Muscle layer of colon (tissue), 2 donors: ENCODE data around the gene PARD3B.

Source experiments
- H3K27ac ChIP-seq: one replicate; pipeline ENCODE4 v1.7.0; 2013; ENCODE audit warnings: low read depth, mild to moderate bottlenecking, low read length, moderate library complexity
- H3K27me3 ChIP-seq, 2 donors: one replicate each; pipeline ENCODE4 v1.7.0; 2013; ENCODE audit warnings: low read length in 2 of 2, mild to moderate bottlenecking in 2 of 2; ENCODE audit not compliant: insufficient read depth in 2 of 2, control insufficient read depth in 1 of 2
- H3K36me3 ChIP-seq: one replicate; pipeline ENCODE4 v1.7.0; 2013; ENCODE audit warnings: mild to moderate bottlenecking, low read length; ENCODE audit not compliant: insufficient read depth
- H3K4me1 ChIP-seq: one replicate; pipeline ENCODE4 v1.7.0; 2013; ENCODE audit warnings: mild to moderate bottlenecking, low read length; ENCODE audit not compliant: insufficient read depth
- H3K4me3 ChIP-seq, 2 donors: one replicate each; pipeline ENCODE4 v1.7.0; 2013; ENCODE audit warnings: low read length in 2 of 2, low read depth in 1 of 2, mild to moderate bottlenecking in 1 of 2, moderate library complexity in 1 of 2
- H3K9ac ChIP-seq: one replicate; pipeline ENCODE4 v1.7.0; 2013; ENCODE audit warnings: low read length
- H3K9me3 ChIP-seq: one replicate; pipeline ENCODE4 v1.7.0; 2013; ENCODE audit warnings: mild to moderate bottlenecking, low read length
- donor health status: abdominal sarcoma.
- donor health status: Adenocarcinoma of cecum.

The PARD3B gene

DNA sequence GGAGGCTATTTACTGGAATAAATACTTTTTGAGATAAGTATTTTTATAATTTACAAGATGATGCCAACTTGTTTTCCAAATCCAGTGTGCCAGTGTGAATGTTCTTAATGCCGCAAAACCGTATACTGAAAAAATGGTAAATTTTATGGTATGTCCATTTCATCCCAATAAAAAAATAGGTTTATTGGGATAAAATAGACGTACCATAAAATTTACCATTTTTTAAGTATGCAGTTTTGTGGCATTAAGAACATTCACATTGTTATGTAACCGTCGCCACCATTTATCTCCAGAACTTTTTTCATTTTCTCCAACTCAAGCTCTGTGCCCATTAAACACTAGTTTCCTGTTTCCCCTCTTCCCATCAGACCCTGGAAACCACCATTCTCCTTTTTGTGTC, 167.9 kb downstream of the PARD3B start:
- Histone ChIP-seq H3K27me3 (no peaks in the 10 kb centered on the region), H3K9me3 (no peaks in the 10 kb centered on the region), H3K36me3 (no peaks in the 10 kb centered on the region), H3K27ac (no peak overlapping the region), H3K9ac (no peak overlapping the region), H3K4me1 (peaks cover 11% of the 10 kb centered on the region), H3K4me3 (no peak overlapping the region)

DNA sequence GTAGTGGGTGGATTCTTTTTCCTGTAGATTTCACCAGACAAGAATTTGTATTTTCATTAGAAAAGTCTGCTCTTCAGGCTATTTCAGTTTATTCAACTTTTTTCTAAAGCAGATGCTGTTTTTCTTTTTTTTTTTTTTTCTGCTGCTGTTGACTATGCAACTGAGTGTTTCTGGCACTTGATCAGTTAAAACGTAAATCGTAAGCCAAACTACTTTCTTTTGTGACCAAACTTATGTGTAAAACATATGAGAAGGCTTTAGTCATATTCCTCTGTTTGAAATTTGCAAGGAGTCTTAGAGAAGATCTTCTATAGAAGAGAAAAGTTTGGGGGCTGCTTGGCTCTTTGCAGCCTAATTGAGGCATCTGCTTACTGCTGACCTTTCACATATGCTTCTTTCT, 170.1 kb downstream of the PARD3B start:
- Histone ChIP-seq H3K9ac (no peak overlapping the region), H3K4me1 (peaks cover 11% of the 10 kb centered on the region), H3K4me3 (no peak overlapping the region), H3K36me3 (no peaks in the 10 kb centered on the region), H3K9me3 (no peaks in the 10 kb centered on the region), H3K27ac (no peak overlapping the region), H3K27me3 (no peaks in the 10 kb centered on the region)

DNA sequence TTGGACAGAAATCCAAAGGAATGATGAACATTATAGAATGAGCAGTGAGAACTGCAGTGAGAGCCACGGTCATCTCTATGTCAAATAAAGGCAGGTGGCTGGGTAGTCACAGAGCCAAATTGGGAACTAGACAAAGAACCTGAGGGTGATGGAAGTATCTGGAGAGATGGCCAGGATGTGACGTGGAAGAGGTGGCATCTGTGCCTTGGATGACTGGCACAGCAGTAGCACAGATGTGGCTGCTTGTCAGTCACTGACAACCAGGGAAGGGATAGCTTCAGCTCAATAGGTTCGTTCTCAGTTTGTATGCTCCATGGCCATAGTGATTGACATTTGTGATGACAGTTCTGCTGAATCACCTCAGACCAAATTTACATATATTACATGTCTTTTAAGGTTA, 172.3 kb downstream of the PARD3B start:
- Histone ChIP-seq H3K4me1 (peaks cover 11% of the 10 kb centered on the region), H3K36me3 (no peaks in the 10 kb centered on the region), H3K27ac (no peak overlapping the region), H3K4me3 (no peak overlapping the region), H3K9ac (no peak overlapping the region), H3K9me3 (no peaks in the 10 kb centered on the region), H3K27me3 (no peaks in the 10 kb centered on the region)

DNA sequence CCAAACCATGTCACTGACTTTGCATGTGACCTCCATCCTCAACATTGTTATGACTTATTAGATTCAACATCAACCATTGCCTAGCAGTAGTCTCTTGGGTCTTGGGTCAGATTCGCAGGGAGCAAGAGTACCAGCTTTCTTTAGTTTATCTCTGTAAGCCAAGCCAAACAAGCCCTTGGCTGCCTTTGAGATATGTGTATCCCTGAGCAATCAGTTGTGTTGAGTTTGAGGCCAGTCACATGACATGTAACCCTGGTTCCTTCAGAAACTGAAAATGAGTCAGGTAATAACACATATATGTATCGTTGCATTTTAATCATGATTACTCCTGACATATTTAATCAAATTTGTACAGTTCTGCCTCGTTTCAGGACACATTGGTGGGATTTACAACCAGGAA, 173.3 kb downstream of the PARD3B start:
- H3K27me3 ChIP-seq, result no peaks in the 10 kb centered on the region
- H3K9ac ChIP-seq, result no peak overlapping the region
- H3K36me3 ChIP-seq, result no peaks in the 10 kb centered on the region
- no peaks in the 10 kb centered on the region for H3K9me3 ChIP-seq
- no peak overlapping the region for H3K27ac ChIP-seq
- peaks cover 11% of the 10 kb centered on the region for H3K4me1 ChIP-seq
- H3K4me3 ChIP-seq, result no peak overlapping the region

DNA sequence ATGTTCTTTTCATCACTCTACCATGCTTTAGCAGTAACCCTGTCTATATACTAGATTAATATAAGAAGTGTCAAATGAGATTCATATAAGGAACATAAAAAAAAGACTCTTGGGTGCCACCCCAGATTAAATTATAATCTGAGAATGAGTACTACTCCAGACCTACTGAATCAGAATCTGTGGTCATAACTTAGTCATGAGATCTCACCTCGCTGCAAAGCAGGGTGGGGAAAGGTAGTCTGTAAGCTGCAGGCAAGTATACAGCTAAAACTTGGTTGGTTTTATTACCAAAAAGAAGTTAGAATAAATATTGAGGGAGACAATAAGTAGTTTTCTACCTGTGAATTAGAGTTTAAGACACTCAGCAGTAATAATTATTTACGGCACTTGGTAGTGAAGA, 175.6 kb downstream of the PARD3B start:
- Histone ChIP-seq H3K4me3 (no peak overlapping the region), H3K9me3 (no peaks in the 10 kb centered on the region)

DNA sequence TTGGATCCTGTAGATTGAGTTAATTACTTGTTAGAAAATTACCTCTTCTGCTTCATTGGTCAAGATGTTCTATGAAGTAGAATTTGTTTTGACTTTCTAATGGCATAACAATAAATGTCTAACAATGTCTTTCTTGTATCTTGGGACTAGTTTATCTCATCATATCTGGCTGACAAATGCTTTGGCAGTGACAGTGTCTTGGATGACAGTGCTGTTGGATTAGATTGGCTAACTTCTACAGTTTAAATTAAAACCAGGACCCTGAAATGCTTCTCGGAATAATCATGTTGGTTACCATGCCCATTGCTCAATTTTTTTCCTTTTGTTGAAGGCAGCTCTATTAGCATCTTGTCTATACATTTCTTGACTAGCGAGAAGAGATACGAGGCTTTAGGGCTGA, 176.9 kb downstream of the PARD3B start:
- no peaks in the 10 kb centered on the region for H3K27me3 ChIP-seq
- no peaks in the 10 kb centered on the region for H3K9me3 ChIP-seq
- no peaks in the 10 kb centered on the region for H3K4me1 ChIP-seq
- H3K36me3 ChIP-seq, result no peaks in the 10 kb centered on the region
- no peak overlapping the region for H3K27ac ChIP-seq
- H3K9ac ChIP-seq, result no peak overlapping the region
- no peak overlapping the region for H3K4me3 ChIP-seq

More for the DNA sequence above, 175.6 kb downstream of the PARD3B start:
- Histone ChIP-seq H3K4me1 (no peaks in the 10 kb centered on the region), H3K27ac (no peak overlapping the region), H3K27me3 (no peaks in the 10 kb centered on the region), H3K9ac (no peak overlapping the region), H3K36me3 (no peaks in the 10 kb centered on the region)

DNA sequence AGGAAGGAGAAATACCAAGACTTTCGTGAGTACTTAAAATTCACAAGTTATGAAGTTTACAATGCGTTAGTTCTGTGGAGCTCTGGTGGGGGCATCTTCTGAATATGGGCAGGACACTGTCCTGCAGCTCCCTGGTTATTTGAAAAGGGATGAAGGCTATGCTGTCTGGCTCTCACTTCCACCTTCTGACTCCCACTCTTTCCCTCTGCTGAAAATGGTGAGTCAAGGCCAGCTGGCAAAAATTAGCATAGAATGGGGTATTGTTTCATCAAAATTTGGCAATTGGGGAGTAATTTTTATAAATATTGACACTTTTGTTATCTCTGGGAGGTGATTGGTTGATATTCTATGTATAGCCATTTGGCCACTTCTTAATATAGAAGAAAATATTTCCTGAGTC, 177.4 kb downstream of the PARD3B start:
- no peak overlapping the region for H3K9ac ChIP-seq
- no peak overlapping the region for H3K4me3 ChIP-seq
- no peak overlapping the region for H3K27ac ChIP-seq
- no peaks in the 10 kb centered on the region for H3K9me3 ChIP-seq
- no peaks in the 10 kb centered on the region for H3K4me1 ChIP-seq
- H3K36me3 ChIP-seq, result no peaks in the 10 kb centered on the region
- no peaks in the 10 kb centered on the region for H3K27me3 ChIP-seq

DNA sequence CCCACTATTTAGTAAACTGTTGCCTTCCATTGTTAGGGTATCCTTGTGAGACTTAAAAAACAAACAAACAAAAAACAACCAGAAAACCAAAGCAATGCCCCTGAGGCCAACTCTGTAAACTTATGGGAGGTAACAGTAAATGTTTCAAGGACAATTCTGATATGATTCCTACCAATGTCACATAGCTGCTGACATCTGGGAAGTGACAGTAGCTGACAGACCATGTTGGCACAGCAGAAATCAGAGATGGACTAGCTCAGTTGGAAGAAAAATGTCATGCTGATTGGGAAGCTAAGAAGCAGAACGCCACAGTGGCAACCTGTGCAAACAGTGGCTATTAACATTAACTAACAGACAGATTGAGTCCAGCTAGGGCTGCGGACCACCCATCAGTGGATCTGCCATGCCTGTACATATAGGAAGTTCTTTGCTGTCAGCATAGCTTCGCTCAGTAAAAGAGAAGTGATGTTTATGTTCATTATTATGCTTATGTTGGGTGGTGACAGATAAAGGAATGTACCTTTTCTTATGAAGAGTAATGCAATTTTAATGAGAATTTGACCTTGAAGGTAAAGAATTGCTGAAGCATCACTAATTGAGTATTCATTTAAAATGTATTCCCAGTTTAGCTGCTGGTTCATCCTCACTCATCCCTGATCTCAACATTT, 180.6 kb downstream of the PARD3B start:
- Histone ChIP-seq H3K27ac (no peak overlapping the region), H3K9ac (no peak overlapping the region), H3K4me3 (no peak overlapping the region), H3K4me1 (peaks cover 4% of the 10 kb centered on the region), H3K27me3 (no peaks in the 10 kb centered on the region), H3K9me3 (no peaks in the 10 kb centered on the region), H3K36me3 (no peaks in the 10 kb centered on the region)

DNA sequence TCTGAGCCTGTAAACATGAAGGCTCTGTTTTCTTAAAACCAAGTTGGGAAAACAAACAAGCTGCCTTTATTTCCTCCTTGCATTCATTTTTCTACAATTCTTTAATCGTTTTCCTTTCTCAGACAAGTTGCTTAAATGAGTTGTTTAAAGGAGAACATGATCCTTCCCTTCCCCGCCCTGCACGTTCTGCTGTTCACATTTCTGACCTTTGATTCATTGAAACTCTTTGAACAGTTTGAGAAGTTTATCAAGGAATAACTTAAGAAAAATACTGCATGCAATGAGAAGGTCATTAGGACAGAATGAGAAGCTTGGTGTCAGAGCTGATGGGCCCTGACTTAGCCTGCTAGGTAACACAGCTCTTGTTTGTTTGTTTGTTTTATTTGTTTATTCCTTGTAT, 181.6 kb downstream of the PARD3B start:
- Histone ChIP-seq H3K27me3 (no peaks in the 10 kb centered on the region), H3K9me3 (no peaks in the 10 kb centered on the region), H3K36me3 (no peaks in the 10 kb centered on the region), H3K4me1 (peaks cover 4% of the 10 kb centered on the region), H3K9ac (no peak overlapping the region), H3K27ac (no peak overlapping the region), H3K4me3 (no peak overlapping the region)

DNA sequence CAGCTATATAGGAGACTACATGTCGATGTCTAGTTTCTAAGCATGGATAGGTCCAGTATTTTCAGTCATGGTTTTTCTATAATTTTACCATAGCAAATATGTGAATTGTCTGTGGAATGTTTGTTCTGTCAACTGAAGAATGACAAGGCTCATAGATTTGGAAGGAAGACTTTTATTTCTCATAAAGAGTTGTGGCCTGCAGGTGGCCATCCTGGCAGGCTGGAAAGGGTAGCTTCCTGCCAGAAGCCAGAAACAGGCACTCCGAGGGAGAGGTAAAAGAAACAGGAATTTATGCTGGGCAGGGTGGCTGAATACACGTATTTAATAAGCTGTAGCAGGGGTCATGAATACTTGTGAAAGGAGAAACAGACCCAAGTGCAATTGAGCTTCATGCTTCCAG, 182.1 kb downstream of the PARD3B start:
- no peak overlapping the region for H3K4me3 ChIP-seq

DNA sequence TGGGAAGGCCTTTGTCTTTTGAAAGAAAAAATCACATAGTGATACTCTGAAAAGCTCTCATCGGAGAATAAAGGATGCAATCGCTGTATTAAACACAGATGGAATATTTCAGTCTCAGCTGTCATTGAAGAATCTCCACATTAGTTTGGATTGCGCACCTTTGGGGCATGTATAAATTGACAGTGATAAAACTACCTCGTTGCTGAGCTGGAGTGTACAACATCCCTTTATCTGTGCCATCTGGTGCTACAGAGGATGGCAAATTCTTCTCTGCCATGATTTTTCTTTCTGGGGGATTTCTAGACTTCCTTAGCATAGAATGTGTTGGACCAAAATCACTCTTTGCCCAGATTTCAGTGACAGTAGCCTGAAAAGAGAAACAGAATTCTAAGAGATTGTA, 185.3 kb downstream of the PARD3B start:
- no peaks in the 10 kb centered on the region for H3K27me3 ChIP-seq
- H3K4me3 ChIP-seq, result no peak overlapping the region
- no peak overlapping the region for H3K9ac ChIP-seq
- H3K36me3 ChIP-seq, result no peaks in the 10 kb centered on the region
- no peak overlapping the region for H3K27ac ChIP-seq
- H3K9me3 ChIP-seq, result no peaks in the 10 kb centered on the region
- peaks cover 10% of the 10 kb centered on the region for H3K4me1 ChIP-seq

More for the DNA sequence above, 182.1 kb downstream of the PARD3B start:
- Histone ChIP-seq H3K9me3 (no peaks in the 10 kb centered on the region), H3K4me1 (peaks cover 4% of the 10 kb centered on the region), H3K9ac (no peak overlapping the region), H3K27ac (no peak overlapping the region), H3K36me3 (no peaks in the 10 kb centered on the region), H3K27me3 (no peaks in the 10 kb centered on the region)

DNA sequence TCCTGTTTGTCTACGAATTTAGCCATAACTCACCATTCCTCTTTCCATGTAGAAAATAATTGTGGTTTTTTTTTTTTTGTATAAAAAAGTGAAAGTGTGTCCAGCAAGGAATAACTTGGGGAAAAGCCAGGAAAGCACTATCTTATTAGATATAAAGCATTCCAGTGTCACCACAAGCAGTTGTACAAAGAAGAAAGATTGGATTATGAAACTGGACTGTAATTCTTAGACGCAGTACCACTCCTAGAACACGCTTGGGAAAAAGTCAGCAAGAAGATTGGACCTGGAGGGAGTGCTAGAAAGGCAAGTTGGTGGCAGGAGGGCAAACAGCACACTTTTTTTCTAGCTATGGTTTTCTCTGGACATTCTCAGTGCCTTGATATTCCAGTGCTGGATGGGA, 186.7 kb downstream of the PARD3B start:
- H3K36me3 ChIP-seq, result no peaks in the 10 kb centered on the region
- peaks cover 10% of the 10 kb centered on the region for H3K4me1 ChIP-seq
- H3K9me3 ChIP-seq, result no peaks in the 10 kb centered on the region
- H3K4me3 ChIP-seq, result no peak overlapping the region
- H3K27me3 ChIP-seq, result no peaks in the 10 kb centered on the region
- no peak overlapping the region for H3K27ac ChIP-seq
- no peak overlapping the region for H3K9ac ChIP-seq
